ENCODE data around the gene UNC5A.

GRCh38 chr5:176851380-176851779 lies 41.0 kb downstream of the UNC5A start:
- TF ChIP-seq, protein P1, sequence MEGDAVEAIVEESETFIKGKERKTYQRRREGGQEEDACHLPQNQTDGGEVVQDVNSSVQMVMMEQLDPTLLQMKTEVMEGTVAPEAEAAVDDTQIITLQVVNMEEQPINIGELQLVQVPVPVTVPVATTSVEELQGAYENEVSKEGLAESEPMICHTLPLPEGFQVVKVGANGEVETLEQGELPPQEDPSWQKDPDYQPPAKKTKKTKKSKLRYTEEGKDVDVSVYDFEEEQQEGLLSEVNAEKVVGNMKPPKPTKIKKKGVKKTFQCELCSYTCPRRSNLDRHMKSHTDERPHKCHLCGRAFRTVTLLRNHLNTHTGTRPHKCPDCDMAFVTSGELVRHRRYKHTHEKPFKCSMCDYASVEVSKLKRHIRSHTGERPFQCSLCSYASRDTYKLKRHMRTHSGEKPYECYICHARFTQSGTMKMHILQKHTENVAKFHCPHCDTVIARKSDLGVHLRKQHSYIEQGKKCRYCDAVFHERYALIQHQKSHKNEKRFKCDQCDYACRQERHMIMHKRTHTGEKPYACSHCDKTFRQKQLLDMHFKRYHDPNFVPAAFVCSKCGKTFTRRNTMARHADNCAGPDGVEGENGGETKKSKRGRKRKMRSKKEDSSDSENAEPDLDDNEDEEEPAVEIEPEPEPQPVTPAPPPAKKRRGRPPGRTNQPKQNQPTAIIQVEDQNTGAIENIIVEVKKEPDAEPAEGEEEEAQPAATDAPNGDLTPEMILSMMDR (IDR thresholded peaks at IDR 0.05): no peak
- TF ChIP-seq EP300 (IDR thresholded peaks at IDR 0.05): no peak
- TF ChIP-seq POLR2A (IDR thresholded peaks at IDR 0.05): no peak
